ENCODE measurements around the gene RHEX.
A peak's percentile ranks its signal among the peaks of the same experiment; 100 is the strongest.
"Not testable (repeated sequence)": the region's sequence is repeated elsewhere in the genome, so short reads cannot be mapped to it uniquely, and the experiment has no call there.

Gene RHEX

GRCh38 chr1:206030714-206031113, 22.3 kb upstream of the RHEX start:
- DNase-seq, result peak; percentile 16 to 58 (median 32)

DNA sequence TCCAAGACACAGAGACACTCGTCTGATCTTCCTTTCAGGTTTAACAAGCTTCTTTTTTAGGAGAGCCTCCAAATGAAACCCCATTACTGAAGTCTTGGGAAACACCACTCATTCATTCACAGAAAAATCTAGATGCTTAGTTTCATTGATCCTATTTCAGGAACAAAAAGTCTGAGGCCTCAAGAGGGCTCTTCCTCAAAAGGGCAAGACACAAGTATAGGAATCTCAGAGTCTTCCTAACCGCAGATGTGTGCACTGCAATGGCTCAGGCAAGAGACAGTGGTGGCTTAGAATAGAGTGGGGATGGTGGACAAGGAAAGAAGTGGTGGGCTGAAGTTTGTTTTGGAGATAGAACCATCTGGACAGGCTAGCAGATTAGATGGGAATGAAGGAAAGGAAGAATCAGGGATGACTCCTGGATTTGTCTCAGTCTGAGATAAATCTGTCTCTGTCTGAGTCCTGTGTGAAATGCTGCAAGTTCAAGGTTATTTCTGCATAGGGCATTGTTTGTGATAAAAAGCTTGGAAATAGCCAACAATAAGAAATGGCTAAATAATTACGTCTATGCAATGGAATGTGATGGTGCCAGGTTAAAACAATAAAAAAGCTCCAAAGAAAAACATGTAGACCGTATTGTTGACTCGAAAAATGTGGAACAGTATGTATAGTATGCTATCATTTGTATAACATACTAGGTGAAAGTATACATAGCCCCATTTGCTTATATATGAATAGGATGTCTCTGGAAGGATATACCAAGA, 20.4 kb upstream of the RHEX start:
- no peak for DNase-seq

DNA sequence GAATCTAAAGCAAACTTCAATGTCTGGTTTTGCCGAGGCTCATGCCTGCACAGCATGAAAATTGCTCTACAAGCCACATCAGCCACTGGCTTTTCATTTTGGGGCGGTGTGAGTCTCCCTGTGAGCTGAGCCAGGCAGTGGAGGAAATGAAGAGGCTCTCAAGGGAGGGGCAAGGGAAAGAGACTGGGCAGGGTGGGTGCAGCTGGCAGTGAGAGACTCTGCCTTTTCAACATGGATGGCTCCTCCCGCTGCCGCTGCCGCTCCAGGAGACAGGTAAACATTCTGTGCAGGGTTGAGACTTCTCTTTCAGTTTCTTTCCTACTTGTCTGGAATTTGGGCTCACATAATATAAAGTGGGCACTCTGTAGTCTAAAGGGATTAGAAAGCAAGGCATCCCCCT, 17.9 kb upstream of the RHEX start:
- DNase-seq, result no peak

GRCh38 chr1:206036663-206037455, 16.1 kb upstream of the RHEX start:
- DNase-seq, result no peak

DNA sequence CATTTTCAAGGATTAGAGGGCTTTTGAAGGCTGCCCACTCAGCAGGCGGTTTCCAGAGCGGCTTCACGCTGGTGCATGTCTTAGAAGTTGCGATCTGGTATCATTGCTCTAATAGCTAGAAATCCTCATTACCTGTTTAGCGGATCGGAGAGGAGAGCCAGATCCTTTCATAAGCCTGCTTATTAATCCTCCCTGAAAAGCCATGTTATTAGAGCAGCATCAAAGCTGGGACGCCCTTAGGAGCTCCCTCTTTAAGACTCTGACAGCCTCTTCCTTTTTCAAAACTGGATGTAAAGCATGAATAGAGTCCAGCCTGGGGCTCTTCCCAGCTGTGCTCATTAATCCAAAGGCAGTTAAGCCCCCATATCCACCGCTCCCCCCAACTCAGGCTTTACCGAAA, 15.4 kb upstream of the RHEX start:
- no peak for DNase-seq

DNA sequence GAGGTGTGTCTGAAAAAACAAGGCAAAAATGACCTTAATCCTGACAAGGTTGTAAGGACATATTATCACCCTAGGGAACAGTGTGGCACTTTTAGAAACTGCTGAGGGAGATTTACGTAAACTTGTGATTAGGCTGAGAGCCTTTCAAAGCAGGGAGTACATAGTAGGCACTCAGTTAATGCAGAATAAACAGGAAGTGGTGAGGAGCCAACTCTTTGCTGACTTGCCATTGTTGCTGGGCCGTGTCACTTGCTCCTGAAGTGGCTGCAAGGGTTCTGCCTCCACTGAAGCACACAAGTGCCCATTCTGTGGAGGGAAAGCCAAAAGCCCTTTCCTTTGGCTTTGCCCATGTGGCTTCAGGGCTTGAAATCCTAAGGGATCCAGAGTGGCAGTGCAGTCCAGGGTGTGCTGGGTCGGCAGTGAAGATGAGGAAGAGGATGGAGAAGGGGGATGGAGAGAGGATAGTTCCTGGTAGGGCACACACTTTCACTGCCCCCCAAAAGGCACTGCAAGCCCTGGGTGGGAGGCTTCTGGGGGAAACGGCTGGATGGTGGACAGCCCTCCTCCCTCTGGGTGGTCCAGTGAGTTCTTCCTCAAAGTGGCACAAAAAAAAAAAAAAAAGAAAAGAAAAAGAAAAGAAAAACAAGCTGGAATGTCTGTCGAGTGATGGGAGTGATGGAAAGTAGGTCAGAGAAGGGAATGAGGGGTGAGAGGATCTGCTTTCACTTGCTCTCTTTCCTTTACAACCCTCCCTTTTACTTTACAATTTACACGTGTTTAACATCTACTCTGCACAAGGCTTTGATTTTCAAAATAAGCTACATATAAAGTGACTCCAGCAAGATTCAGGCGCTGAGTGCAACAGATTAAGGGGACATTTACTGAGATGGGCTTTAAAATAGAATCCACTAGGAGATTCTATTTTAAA, 13.7 kb upstream of the RHEX start:
- DNase-seq, result no peak

- no peak for DNase-seq
Measured at GRCh38 chr1:206040328-206040727, 12.6 kb upstream of the RHEX start.

- DNase-seq, result no peak
Measured at GRCh38 chr1:206041640-206042039, 11.3 kb upstream of the RHEX start.

DNA sequence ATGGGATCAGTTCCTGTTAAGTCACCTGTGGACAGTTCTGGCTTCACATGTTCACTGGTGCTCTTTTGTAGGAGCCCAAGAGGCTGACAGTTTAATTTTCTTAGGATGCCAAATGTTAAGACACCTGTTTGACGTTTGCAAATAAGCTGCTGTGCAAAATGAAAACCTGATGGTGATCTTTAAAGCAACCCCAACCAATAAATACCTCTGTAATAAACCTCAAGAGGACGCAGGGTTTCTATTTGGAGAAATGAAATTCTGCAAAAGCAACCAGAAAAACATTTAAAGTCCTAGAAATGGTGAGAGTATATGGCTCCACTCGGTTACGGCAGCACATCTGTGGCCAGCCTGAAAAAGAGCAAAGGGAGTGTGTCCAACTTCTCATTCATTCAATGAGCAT, 5.7 kb upstream of the RHEX start:
- DNase-seq, result no peak

- DNase-seq, result no peak
Measured at GRCh38 chr1:206048582-206048981, 4.4 kb upstream of the RHEX start.

DNA sequence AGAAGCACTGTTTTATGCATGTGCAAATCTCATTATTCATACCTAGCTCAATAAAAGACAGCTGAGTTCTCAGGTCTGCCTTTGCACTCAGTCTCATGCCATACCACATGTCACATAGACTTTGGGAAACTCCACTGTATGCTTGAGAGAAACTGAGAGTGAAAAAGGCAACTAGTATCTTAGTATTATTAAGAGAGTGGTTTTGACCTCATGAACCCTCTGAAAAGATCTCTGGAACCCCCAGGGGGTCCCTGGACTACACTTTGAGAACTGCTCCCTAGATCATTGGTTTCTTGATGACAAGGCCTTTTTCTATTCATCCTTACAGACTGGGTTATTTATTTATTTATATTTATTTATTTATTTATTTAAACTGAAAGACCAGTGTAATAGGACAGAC, 3.7 kb upstream of the RHEX start:
- DNase-seq, result no peak

DNA sequence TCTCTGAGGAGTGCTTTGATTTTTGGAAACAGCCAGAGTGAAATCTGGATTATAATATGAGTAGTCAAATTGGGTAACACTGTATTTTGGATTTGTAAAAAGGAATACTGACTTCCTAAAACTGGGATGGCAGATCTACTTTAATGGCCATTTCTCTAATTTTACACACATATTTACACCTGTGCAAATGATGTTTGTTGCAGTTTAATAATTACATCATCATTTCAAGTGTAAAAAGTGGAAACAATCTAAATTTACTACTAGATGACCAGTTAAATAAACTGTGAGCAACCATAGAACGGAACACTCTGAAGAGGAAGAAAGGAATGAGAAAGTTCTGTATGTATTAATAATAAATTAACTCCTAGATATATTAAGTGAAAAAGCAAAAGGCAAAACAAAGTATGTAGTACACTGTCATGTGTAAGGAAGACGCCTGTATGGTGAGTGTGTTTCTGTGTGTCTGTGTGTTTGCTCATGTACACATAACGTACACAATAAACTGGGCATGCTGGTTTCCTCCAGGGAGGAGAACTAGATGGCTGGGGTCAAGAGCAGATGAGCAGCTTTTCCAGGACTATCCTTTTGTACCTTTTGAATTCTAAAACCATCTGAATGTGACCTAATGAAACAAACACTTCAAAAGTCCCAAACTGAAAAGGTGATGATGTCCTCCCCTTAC, 2.9 kb upstream of the RHEX start:
- no peak for DNase-seq

DNA sequence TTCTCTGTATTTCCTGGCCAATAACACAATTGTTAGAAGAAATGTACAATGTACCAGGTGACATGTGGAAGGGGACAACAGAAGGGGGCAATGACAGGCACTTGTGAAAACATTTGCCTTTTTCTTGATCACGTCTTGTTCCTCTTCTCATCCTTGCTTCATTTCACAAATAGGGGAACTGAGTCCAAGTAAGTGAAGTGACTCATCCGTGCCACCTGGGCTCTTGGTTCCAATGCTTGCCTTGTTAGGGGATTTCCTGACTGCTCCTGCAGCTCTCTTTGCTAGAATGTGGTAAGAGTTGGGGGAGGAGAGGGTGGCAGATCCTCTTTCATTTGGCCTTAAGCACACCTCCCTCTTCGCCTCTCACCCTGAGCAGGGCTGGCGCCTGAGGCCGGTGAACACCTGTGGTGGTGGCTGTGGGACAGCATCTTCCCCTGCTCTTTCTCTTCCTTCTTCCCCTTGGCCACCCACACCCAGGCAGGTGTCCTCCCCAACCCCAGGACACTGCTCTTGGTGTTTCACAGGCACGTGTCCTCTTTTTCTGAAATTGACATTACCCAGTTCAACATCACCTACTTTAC, 2.2 kb upstream of the RHEX start:
- no peak for DNase-seq

- DNase-seq, result not testable (repeated sequence)
Measured at GRCh38 chr1:206052231-206052865, 625 bp upstream of the RHEX start.

DNA sequence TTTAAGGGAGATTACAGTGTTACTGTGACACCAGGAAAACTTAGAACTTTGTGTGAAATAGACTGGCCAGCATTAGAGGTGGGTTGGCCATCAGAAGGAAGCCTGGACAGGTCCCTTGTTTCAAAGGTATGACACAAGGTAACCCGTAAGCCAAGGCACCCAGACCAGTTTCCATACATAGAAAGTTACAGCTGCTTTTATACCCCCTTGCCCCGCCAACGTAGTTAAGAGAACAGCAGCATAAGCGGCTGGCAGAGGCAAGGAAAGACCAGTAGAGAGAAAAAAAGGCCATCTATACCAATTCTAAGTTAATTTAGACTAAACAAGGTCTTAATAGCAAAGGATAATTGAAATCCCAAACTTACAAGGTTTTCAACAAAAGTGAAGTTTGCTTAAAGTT, 643 bp downstream of the RHEX start:
- DNase-seq, result not testable (repeated sequence)

GRCh38 chr1:206055069-206055625, 2.2 kb downstream of the RHEX start:
- not testable (repeated sequence) for DNase-seq

- not testable (repeated sequence) for DNase-seq
Measured at GRCh38 chr1:206055639-206056323, 2.8 kb downstream of the RHEX start.

- not testable (repeated sequence) for DNase-seq
Measured at GRCh38 chr1:206058289-206058926, 5.4 kb downstream of the RHEX start.

GRCh38 chr1:206058927-206059292, 5.9 kb downstream of the RHEX start:
- no peak for DNase-seq

- no peak for DNase-seq
Measured at GRCh38 chr1:206059355-206059915, 6.5 kb downstream of the RHEX start.

Data from stimulated activated naive CD4-positive, alpha-beta T cell (primary cell).